ENCODE data around the gene PCDHGA10. TPM values are rescaled to one million over a fixed set of nuclear protein-coding genes. Genes with fewer than 3 reads are reported as not detected.

PCDHGA10 gene
- total and polyA plus RNA-seq, 9 of the 15 experiments (the other 6 are each of a cell fraction or from before 2014, with no cell fraction given), result 0.01 to 0.11 (median 0.05) TPM

GRCh38 chr5:141411575-141411974 lies 1.2 kb upstream of the PCDHGA10 start:
- DNase-seq (ENCODE audit: extremely low read depth in 1 of 4, low spot score in 3 of 4), result no peak
- Histone ChIP-seq H3K9me3 (replicated peaks; ENCODE audit: control insufficient read depth, insufficient read depth, low read depth, low read length) (no peaks in the 10 kb centered on the region; the same call in 1 of the 2 replicates), H3K4me1 (replicated peaks in 1 of 2; ENCODE audit: control insufficient read depth in 2 of 2, insufficient read depth in 2 of 2, low read length in 2 of 2) (peaks cover 0 to 25% of the 10 kb centered on the region in 2 experiments; a peak in 2 of 5 replicates), H3K36me3 (ENCODE audit: control insufficient read depth, insufficient read depth, low read length) (no peaks in the 10 kb centered on the region), H3K9ac (ENCODE audit: insufficient read depth in 1 of 2, low read depth in 2 of 2, low read length in 2 of 2) (no peak overlapping the region), H3K4me3 (no peak overlapping the region), H2AFZ (ENCODE audit: low read depth, low read length) (no peak overlapping the region), H3K4me2 (ENCODE audit: insufficient read depth, low read length) (no peak overlapping the region), H3K27me3 (ENCODE audit: control insufficient read depth in 2 of 2, insufficient read depth in 2 of 2, low read length in 2 of 2) (peaks cover 7 to 33% of the 10 kb centered on the region in 2 experiments; a peak in 4 of 5 replicates), H3K9me1 (ENCODE audit: control insufficient read depth, insufficient read depth, low read length) (no peaks in the 10 kb centered on the region), H3K79me2 (ENCODE audit: control insufficient read depth, insufficient read depth, low read length) (no peaks in the 10 kb centered on the region), H3K27ac (ENCODE audit: extremely low read depth, low read depth, low read length) (no peak overlapping the region), H4K20me1 (replicated peaks; ENCODE audit: control insufficient read depth, insufficient read depth, low read length) (no peaks in the 10 kb centered on the region)
- WGBS (ENCODE audit: insufficient coverage, low coverage, missing lambda C conversion rate), result 0% methylated on average over 3 of the region's 3 CpGs
- FAIRE-seq, result no peak
- ChIA-PET CTCF (ENCODE audit: low intra/inter-chr PET ratio) (interaction anchor here (1.4 kb wide), 1 partner anchor 113 kb away, joined by 3 read pairs; no protein-coding TSS in a partner anchor), POLR2A (no interaction called here)
- BruUV-seq (replicated peaks), result no TSS peak
- intact Hi-C loops (cut with micrococcal nuclease), result loop anchor here (5.0 kb wide), 1 partner anchor 111 kb away; no protein-coding TSS in a partner anchor
- no peak for ATAC-seq
- in situ Hi-C loops (cut with MboI), result no loop called here
- TF ChIP-seq ZNF740 (CRISPR knock-in tag; IDR thresholded peaks at IDR 0.05), result no peak
- no peak for TF ChIP-seq ZNF740 (tag; IDR thresholded peaks at IDR 0.05)
- no peak for TF ChIP-seq RBM17 (IDR thresholded peaks at IDR 0.05; ENCODE audit: borderline replicate concordance, low read depth, low read length)
- no peak for TF ChIP-seq ATF3 (IDR thresholded peaks at IDR 0.05)
- TF ChIP-seq ATF3 (CRISPR knock-in tag; conservative IDR thresholded peaks at IDR 0.05), result no peak
- no peak for TF ChIP-seq DACH1 (IDR thresholded peaks at IDR 0.05; ENCODE audit: partially characterized antibody)
- TF ChIP-seq GTF2F1 (IDR thresholded peaks at IDR 0.05; ENCODE audit: low read depth, low read length), result no peak
